ENCODE results near the gene KCNH6. TPM values are rescaled to one million over a fixed set of nuclear protein-coding genes. Genes with fewer than 3 reads are reported as not detected.

Gene KCNH6
- polyA plus RNA-seq, 10 donors = 0.06 to 0.10 TPM; not detected in 8

DNA sequence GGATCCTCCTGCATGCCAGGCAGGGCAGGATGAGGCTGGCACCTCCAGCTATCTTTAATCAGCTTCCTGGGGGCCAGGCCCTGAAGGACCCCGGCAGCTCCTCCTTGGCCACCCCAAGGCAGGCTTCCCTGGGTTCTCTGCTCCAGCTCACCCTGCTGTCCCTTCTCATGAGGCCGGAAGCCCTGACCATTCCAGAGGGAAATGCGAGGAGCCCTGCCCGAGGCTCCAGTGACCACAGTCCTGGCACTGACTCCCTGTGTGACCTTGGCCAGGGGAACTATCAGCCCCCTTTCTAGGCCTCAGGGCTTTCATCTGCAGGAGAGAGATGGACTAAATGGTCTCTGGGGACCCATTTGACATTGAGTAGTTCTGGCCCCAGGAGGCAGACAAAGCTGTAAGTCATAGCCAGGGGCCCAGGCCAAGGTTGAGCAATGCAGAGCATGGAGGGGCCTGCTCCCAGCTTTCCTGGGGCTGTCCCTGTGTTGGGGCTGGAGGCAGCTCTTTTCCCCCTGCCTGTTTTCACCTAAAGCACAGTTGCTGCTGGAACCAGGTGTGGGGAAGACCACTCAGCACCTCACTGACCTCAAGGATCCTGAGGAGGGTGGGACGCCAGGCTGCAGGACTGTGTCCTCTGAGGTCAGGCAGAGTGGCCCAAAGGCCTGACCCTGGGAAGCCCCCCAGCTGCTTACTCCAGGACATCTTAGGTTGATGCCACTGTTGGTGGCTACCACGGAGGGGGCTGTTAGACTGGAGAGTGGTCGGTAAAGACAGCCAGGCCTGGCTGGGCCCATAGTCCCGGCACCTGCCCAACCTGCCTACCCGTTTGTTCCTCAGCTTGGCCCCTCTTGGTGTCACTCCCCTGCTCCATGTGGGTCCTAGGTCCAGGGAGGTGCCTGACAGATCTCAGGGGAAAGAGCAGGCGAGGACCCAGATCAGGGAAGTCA is 8.1 kb downstream of the KCNH6 start:
- DNase-seq = no peak

GRCh38 chr17:63533433-63534077 is 10.4 kb downstream of the KCNH6 start:
- DNase-seq = no peak

- DNase-seq = no peak
Observed at GRCh38 chr17:63534078-63534570, 11.0 kb downstream of the KCNH6 start.

DNA sequence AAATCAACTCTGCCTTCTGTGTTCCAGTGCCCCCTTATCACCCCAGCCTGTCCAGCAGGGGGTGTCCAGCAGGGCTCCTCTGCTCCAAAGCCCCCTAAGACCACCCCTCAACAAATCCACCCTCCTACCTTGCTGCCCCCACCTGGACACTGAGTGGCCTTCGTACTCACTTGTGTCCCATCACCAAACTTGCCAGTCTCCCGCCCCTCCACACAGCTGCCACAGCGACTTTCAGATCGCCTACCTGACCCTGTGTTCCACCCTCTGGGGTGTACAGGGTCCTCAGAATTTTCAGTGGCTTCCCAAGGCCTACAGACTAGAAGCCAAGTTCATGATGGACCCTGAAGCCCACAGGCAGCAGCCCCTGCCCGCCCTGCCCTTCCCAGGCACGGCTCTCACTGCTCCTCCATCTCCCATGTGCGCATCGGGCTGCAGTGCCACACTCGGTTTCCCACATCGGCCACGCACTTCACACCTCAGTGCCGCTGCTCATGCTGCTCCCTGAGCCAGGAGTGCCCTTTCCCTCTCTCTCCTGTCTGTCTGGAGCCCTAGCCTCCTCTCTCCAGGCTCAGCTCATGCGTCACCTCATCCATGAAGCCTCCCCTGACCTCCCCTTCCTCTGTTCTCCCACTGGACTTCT is 11.8 kb downstream of the KCNH6 start:
- DNase-seq = no peak

GRCh38 chr17:63535640-63536039 is 12.5 kb downstream of the KCNH6 start:
- DNase-seq = no peak

DNA sequence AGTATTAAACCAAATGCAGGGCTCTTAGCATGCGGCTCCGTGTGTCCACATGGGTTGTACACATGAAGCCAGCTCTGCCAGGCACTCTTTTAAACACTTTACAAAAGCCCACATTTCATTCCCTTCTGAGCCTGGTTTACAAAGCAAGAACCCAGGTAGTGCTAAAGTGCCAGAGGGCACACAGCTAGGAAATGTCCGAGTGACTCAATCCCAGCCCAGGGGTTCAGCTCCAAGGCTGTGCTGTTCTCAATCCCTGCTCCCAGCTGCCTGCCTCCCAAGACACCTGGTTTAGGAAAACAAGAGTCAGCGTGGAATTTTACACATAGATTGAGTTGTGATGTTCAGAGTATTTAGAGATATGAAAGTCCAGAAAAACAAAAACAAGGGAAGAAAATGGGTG is 13.8 kb downstream of the KCNH6 start:
- no peak for DNase-seq

DNA sequence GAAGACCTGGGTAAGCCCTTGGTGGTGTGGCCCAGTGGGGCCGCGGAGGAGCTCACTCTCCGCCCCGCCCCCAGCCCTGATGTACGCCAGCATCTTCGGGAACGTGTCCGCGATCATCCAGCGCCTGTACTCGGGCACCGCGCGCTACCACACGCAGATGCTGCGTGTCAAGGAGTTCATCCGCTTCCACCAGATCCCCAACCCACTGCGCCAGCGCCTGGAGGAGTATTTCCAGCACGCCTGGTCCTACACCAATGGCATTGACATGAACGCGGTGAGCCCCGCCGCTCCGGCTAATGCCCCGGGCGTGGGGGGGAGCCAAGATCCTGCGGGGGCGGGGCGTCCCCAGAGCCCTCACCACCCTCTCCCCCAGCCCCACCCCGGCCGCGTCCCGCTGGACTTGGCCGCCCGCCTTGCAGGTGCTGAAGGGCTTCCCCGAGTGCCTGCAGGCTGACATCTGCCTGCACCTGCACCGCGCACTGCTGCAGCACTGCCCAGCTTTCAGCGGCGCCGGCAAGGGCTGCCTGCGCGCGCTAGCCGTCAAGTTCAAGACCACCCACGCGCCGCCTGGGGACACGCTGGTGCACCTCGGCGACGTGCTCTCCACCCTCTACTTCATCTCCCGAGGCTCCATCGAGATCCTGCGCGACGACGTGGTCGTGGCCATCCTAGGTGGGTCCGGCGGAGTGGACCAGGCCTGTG is 15.0 kb downstream of the KCNH6 start:
- DNase-seq = peak in 1 of 3 donors; percentile 15

DNA sequence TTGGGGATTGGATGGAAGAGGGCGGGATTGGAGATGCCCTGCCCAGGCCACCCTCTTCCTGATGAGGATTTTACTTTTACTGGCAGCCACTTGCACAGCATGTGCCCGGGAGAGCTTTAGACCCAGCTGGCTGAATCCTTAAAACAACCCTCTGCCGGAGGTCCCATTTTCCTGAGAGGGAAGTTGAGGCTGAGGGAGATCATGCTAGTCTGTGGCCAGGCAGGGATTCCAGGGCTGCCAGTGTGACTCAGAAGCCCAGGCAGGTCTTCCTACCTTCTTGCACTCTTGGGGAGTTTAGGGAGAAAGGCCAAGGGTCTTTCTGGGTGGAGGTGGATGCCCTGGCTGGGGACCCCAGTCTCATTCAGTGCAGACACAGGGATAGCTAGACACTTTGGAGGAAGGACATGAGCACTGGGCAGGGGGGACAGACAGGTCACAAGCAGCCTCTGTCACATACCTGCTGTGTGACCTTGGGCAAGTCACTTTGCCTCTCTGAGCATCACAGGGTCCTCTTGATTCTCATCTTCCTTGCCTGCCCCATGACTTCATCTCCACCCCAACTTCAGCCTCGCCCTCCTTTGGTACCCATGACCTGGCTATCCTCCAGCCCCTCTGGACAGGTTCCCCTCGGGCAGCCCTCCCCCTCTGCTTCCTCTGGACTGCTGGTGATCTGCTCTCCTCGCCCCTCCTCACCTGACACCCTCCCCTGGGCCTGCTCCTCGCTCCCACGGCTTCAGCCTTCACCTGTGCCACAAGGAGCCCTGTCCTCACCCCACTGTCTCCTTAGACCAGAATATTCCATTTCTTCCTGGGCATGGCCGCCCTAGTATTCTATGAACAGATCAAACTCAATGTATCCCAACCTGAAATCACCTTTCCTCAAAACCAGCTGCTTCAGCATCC is 15.8 kb downstream of the KCNH6 start:
- no peak for DNase-seq

GRCh38 chr17:63540590-63540989 is 17.4 kb downstream of the KCNH6 start:
- DNase-seq = no peak

DNA sequence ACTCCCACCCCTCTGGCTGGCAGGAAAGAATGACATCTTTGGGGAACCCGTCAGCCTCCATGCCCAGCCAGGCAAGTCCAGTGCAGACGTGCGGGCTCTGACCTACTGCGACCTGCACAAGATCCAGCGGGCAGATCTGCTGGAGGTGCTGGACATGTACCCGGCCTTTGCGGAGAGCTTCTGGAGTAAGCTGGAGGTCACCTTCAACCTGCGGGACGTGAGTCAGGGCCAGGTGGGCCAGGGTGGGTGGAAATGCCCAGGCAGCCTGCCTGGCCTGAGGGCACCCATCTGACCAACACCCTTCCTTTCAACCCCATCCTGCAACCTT is 19.0 kb downstream of the KCNH6 start:
- DNase-seq = no peak

DNA sequence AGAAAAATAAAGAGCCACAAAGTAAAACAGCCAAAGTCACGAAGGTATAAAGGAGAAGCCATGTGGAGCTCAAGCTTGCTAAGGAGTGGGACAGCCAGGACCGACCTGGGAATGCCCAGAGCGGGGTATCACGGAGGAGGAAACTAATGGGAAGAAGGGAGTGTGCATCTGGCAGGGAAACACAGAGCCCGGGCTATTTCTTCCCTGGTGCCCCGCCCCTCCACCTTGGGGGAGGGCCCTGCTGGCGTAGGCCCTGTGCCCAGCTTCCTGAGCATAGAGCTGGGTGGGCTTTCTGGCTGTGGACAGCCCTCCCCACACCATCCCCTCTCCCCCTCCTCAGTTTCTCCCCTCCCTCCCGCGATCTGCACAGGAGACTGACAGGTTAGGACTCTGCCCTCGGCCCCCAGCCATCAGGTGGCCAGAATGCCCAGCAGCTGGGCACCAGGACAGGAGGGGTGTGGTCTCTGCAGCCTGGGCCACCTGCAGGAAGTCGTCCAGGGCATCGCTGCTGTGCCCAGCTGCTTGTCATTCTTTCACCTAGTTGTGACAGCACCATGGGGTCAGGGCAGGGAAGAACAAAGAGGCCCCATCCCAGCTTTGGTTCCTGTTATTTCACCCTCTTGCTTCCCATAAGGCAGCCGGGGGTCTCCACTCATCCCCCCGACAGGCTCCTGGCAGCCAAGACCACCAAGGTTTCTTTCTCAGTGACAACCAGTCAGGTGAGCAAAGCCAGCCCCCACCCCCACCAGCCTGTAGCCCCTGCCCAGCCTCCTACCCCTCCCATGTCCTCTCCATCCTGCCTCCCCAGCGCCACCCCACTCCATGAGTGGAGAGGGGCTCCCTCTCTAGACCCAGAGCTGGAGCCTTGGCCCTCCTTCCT is 20.0 kb downstream of the KCNH6 start:
- DNase-seq = no peak

DNA sequence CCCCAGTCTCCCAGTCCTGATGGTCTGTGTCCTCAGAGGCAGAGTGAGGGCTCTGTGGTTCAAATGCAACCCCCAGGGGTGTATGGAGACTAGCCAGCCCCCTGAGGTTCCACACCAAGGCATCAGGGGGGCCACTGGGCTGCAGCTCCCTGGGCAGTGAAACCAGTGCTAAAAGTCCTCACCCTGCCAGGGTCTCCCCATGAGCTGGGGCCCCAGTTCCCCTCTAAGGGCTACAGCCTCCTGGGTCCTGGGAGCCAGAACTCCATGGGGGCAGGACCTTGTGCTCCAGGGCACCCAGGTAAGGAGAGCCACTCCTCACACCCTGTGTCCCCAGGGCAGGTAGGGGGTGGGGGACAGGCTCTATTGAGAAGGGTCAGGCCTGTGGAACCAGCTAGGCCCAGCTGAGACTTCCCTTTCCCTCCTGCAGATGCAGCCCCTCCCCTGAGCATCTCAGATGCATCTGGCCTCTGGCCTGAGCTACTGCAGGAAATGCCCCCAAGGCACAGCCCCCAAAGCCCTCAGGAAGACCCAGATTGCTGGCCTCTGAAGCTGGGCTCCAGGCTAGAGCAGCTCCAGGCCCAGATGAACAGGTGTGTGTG is 20.8 kb downstream of the KCNH6 start:
- DNase-seq = no peak

- DNase-seq = no peak
Observed at GRCh38 chr17:63544467-63545301, 21.5 kb downstream of the KCNH6 start.

DNA sequence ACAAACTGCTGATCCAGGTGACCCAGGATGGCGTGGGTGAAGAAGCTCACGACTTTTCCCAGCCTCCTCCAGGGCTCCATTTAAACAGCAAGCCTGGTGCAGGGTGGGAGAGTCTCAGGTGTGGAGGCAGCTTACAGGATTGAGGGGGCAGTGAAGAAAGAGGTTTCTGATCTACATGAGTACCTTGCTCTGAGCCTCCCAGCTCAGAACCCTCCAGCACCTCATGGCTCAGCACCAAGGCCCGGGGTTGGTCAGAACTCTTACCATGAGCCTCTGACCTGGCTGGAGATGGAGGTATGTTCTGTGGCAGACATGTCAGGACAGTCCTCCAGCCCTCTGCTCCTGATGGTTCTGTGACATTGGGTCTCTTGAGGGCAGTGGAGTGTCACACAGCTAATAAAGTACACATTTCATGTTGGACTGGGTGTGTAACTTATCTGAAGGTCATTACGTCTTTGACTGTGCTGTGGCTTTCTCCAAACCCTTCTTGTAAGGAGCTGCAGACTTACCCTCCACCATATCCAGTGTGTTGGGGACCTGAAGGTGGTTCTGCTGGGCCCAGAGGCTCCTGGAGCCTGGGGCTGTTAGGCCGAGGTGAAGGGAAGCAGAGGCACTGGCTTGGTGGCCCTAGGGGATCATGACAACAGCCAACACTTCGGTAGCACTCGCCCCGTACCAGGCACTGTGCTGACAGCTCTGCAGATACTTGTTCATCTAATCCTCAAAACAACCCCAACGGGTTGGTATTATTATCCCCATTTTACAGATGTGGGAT is 23.3 kb downstream of the KCNH6 start:
- DNase-seq = no peak

DNA sequence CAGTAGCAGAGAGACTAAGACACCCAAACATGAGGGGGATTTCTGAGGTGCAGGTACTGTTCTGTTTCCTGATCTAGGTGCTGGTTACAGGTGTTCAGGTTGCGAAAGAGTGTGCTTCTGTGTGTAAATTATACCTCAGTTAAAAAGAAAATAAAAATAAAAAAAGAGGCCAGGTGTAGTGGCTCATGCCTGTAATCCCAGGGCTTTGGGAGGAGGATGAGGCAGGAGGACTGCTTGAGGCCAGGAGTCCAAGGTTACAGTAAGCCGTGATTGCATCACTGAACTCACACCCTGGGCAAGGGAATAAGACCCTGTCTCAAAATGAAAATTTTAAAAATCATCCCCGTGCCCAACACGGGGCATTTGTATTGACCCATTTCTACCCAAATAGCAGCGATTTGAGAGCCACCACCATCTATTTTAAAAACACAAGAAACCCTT is 23.9 kb downstream of the KCNH6 start:
- DNase-seq = no peak

DNA sequence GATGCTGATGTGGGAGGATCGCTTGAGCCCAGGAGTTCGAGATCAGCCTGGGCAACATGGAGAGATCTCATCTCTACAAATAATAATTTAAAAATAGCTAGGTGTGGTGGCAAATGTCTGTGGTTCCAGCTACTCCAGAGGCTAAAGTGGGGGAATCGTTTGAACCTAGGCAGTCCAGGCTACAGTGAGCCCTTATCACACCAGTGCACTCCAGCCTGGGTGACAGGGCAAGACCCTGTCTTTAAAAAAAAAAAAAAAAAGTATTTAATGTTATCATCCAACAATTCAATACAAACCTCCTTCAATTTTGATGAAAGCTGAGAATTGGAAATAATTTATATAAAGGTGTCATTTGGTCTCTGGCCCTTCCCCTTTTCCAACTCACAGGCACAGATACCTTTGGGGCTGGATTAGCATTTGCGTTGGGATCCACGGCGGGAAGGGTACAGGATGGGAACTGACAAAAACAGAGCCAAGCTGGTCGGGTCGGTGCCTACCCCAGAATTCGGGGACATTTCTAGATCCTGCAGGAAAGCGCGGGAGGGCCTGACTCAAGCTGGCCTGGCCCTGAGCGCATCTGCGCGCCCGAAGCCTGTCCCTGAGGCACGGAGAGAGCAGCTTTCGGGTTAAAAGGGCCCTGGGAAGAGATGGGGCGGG is 26.3 kb downstream of the KCNH6 start:
- DNase-seq = no peak

All from muscle of back (tissue), 11 donors.